GM21528 (cell line): ENCODE measurements around the gene PLET1.

Experiments used
- ATAC-seq: cut with Tn5 transposase; IDR thresholded peaks from one replicate; pipeline ENCODE4 v1.9.1; 2021; ENCODE audit warnings: mild to moderate bottlenecking, moderate library complexity; ENCODE audit not compliant: unreplicated experiment, low FRiP score

The PLET1 gene

DNA sequence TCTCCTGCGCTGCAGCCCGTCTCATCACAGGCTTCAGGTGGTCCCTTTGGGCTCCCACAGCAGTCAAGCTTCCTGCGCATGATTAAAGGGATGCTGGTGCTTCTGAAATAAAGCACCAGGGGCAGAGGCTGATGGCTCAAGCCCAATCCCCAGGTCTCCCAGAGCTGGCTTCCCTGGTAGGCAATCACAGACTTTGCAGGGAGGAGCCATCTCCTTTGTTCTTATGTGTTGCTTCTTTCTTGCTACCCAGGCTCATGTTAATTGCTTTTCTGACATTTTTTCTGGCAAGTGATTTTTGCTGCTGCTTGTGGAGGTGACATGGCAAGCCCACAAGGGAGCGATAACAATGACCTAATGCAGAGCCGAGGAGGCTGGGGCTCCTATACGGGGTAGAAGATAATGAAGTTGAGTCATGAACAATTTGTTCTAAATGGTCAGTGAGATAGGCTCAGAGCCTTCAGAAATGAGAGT, 25.2 kb upstream of the PLET1 start:
- ATAC-seq: no peak

DNA sequence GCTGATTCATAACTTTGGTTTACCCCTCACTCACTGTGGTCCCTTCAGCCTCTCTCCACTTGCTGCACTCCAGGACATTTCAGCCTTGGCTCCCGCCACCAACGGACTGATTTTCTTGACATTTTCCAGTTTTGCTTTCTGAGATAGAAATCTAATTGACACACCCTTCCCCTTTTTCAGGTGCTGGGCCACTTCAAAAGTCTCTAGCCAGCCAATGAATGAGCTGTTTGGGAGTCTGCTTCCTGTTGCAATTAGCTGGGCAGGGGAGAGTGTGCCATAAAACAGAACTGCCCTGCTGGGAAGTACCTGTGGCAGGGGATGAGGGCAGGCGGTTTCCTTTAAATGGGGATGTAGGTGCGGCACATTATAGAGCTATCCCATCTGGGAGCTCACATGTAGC, 21.1 kb upstream of the PLET1 start:
- ATAC-seq: no peak

GRCh38 chr11:112280268-112281126, 19.8 kb upstream of the PLET1 start:
- ATAC-seq: peak; percentile 71

GRCh38 chr11:112279901-112280267, 19.2 kb upstream of the PLET1 start:
- peak; percentile 61 for ATAC-seq

DNA sequence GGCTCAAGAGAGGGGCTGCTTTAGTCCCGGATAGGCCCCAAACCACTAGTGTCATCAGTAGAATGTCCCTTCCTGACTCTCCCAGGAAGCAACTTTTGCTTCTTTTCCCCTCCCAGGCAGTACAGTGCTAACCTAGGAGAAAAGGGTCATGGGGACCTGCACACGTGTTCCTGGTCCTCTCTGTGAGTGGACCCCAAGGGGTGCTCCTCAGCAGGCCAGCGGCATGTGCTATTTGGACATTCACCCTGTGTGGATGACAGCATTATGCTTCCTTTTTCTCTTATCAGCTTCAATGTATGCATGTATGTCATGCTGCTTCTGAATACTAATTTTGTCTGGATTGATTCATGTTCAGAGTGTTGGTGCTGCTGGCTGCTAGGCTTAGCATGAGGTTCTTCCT, 18.1 kb upstream of the PLET1 start:
- ATAC-seq: no peak

DNA sequence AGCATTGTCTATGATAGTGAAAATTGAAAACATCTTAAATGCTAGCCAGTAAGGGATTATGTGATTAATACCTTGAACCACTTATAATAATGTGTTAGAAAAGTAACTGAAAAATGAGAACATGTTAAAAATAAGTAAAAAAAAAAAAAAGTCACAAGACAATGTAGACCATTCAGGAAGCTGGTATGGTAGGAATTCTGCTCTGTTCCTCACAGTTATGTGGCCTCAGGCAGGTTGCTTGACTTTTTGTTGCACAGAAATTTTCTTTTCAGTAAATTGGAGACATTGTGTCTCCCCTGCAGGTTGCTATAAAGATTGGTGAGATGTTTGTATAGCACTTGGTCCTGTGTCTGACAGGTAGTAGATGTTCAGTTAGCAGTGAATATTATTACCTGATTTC, 17.3 kb upstream of the PLET1 start:
- no peak for ATAC-seq

- no peak for ATAC-seq
Measured at GRCh38 chr11:112277029-112277428, 16.4 kb upstream of the PLET1 start.

- ATAC-seq: no peak
Measured at GRCh38 chr11:112274007-112274783, 13.5 kb upstream of the PLET1 start.

- no peak for ATAC-seq
Measured at GRCh38 chr11:112273066-112273465, 12.4 kb upstream of the PLET1 start.

DNA sequence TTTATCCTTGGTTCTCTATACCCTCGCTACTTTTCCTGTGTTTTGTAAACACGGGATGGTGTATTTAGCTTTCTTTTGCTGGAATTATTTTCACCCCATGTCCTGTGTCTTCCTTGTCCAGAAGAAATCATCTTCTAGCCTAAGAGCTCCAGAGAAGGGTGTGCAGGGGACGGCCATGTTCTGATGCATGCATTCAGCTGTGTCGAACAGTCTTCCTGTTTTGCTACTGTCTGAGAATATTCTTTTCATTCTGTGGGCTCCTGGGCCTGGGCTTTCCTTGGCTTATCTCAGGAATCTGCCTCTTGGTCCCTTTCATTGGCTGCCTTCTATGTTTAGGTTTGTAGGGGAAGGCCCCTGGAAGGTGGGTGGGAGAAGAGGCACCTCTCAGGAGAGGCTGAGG, 10.6 kb upstream of the PLET1 start:
- no peak for ATAC-seq

GRCh38 chr11:112270551-112271180, 10.0 kb upstream of the PLET1 start:
- ATAC-seq: no peak

DNA sequence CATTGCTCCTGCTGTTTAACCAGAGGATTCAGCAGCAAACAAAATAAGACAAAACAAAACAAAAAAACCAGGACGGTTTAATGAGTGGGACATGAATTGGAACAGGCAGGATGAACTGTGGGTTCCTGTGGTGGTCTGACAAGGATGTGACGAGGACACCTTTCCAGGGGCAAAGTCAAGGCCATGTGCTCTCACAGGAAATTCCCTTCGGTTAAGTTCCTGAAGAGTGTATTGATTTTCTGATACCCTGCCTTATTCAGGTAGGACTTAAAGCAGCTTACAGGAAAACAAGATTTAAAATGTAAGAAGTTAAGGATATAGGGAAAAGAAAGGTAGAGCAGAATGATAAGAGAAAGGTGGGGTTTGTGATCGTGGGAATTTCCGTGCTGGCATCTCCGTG, 8.5 kb upstream of the PLET1 start:
- no peak for ATAC-seq

GRCh38 chr11:112268406-112268805, 7.7 kb upstream of the PLET1 start:
- ATAC-seq: no peak

DNA sequence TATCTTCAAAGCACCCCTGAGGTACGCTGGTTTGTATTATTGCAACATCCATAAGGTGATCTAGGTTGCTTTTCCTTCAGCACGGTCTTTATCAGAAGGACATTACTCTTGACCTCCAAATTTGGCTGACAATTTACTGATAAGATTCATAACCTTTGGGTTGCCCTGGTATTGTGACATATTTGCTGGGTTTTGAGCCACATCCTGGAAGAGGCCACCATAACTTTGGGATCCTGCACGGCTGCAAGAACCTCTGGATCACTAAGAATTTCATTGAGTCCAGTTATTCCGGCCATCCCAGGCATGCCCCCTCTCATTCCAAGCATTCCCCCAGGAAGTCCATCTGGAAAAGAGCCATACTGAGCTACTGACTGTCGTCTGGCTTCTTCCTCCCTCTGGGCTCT, 6.5 kb upstream of the PLET1 start:
- ATAC-seq: no peak

DNA sequence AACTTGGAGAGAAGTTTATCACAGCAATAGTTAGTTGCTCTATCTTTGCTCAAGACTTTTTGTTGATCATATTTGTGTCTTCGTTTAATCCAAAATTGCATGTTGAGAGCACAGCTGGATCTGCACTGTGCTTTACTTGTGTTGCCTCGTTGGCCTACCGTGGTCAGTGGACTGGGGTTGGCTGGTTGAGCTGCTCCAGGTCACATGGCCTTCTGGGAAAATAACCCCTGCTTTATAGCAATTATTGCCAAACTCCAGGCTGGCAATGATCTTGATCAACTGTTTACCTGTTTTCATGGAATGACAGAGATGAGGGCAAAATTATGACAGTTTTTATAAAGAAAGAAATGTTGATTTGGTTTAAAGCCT, 5.7 kb upstream of the PLET1 start:
- ATAC-seq: no peak

- ATAC-seq: no peak
Measured at GRCh38 chr11:112265659-112266409, 5.2 kb upstream of the PLET1 start.

- no peak for ATAC-seq
Measured at GRCh38 chr11:112255067-112255720, 5.5 kb downstream of the PLET1 start.

DNA sequence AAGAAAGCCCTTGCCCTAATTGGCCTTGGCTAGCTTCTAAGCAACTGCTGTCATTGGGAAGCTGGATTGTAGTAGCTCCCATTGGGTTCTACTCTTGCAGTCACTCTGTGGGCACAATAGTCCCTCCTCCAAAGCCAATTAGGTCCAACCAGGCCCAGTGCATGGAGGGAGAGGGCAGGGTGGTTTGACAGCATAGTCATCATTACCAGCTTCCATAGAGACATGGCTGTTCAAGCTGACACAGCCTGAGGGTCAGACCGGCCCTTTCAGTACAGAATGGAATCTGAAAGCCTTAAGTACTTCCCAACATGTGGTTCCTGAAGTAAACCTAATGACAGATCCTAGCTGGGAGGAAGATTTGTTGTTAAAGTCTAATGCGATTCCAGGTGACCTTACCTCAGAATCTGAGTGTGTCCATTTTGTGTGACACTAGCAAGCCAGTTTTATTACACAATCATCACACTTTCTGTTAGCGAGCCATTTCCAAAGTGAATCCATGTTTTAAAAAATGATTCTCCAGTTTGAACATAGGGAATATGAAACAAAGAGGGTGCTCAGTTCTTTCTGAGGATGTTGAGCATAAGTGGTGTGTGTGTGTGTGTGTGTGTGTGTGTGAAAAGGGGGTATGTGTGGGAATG, 6.9 kb downstream of the PLET1 start:
- ATAC-seq: no peak

DNA sequence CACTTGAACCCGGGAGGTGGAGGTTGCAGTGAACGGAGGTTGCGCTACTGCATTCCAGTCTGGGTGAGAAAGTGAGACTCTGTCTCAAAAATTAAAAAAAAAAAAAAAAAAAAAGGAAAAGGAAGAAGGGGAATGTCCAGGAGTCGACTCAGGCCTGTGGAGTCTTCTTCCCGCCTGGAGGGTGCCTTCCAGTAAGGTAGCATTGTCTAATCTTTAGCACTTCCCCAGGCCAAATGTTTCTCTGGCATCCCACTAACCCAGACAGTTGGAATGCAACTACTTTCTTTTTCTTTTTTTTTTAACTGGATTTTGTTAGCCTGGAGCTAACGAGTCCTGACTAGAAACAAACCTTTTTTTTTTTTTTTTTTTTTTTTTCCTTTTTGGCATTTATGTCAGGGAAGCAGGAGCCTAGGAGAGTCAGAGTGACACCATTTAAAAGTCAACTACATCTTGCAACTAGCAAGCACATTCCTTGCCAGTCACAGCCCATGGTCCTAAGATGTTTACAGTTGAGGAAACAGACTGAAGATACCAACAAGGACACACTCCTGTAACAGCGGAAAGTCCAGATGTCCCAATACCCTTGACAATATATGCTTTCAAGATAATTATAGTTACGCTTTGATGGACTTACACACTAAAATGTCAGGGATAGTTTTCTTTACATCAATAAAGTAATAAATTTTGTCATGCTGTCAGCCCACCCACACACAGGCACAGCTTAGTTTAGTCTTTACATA, 10.6 kb downstream of the PLET1 start:
- no peak for ATAC-seq
